Measurements from ENCODE around the gene KLK6.

- TF ChIP-seq POLR2A (IDR thresholded peaks at IDR 0.05), result no peak
- TF ChIP-seq, protein P1, sequence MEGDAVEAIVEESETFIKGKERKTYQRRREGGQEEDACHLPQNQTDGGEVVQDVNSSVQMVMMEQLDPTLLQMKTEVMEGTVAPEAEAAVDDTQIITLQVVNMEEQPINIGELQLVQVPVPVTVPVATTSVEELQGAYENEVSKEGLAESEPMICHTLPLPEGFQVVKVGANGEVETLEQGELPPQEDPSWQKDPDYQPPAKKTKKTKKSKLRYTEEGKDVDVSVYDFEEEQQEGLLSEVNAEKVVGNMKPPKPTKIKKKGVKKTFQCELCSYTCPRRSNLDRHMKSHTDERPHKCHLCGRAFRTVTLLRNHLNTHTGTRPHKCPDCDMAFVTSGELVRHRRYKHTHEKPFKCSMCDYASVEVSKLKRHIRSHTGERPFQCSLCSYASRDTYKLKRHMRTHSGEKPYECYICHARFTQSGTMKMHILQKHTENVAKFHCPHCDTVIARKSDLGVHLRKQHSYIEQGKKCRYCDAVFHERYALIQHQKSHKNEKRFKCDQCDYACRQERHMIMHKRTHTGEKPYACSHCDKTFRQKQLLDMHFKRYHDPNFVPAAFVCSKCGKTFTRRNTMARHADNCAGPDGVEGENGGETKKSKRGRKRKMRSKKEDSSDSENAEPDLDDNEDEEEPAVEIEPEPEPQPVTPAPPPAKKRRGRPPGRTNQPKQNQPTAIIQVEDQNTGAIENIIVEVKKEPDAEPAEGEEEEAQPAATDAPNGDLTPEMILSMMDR (IDR thresholded peaks at IDR 0.05), result no peak
Measured at GRCh38 chr19:50967929-50968715, 1.3 kb downstream of the KLK6 start.
